H9 (cell line): Measurements from ENCODE around the gene SESN2. TPM values are rescaled to one million over a fixed set of nuclear protein-coding genes. Genes with fewer than 3 reads are reported as not detected.

Source experiments
- DNase-seq: peaks from one replicate; pipeline ENCODE4 v3.0.0-alpha.2; 2017
- H2AFZ ChIP-seq: one replicate; pipeline ENCODE4 v1.6.1; 2013; ENCODE audit warnings: mild to moderate bottlenecking, low read length, control low read depth, moderate library complexity
- H2AK5ac ChIP-seq: 2 replicates; pipeline ENCODE4 v1.6.1; 2013; ENCODE audit warnings: low read length, control low read depth, mixed read lengths; ENCODE audit not compliant: insufficient read length
- H2BK120ac ChIP-seq: one replicate; pipeline ENCODE4 v1.6.1; 2013; ENCODE audit warnings: low read depth, mild to moderate bottlenecking, low read length, control low read depth, inconsistent platforms; ENCODE audit not compliant: poor library complexity, severe bottlenecking
- H2BK12ac ChIP-seq: 2 replicates; pipeline ENCODE4 v1.6.1; 2013; ENCODE audit warnings: low read length, control low read depth, mixed read lengths, low read depth; ENCODE audit not compliant: insufficient read length
- H2BK15ac ChIP-seq: 2 replicates; pipeline ENCODE4 v1.6.1; 2013; ENCODE audit warnings: low read depth, low read length, control low read depth
- H2BK20ac ChIP-seq: one replicate; pipeline ENCODE4 v1.6.1; 2013; ENCODE audit warnings: low read depth, mild to moderate bottlenecking, low read length, control low read depth, inconsistent platforms; ENCODE audit not compliant: poor library complexity, severe bottlenecking
- H2BK5ac ChIP-seq: 2 replicates; pipeline ENCODE4 v1.6.1; 2013; ENCODE audit warnings: low read length, control low read depth, mixed read lengths; ENCODE audit not compliant: insufficient read length
- H3K14ac ChIP-seq: 2 replicates; pipeline ENCODE4 v1.6.1; 2013; ENCODE audit warnings: low read length, control low read depth; ENCODE audit not compliant: insufficient read depth
- H3K18ac ChIP-seq: 2 replicates; pipeline ENCODE4 v1.6.1; 2013; ENCODE audit warnings: low read depth, mild to moderate bottlenecking, mixed read lengths, low read length, control low read depth; ENCODE audit not compliant: insufficient read length
- H3K23ac ChIP-seq: 2 replicates; pipeline ENCODE4 v1.6.1; 2013; ENCODE audit warnings: low read length, control low read depth, mixed read lengths, low read depth; ENCODE audit not compliant: insufficient read length
- H3K23me2 ChIP-seq: 2 replicates; pipeline ENCODE4 v1.6.1; 2013; ENCODE audit warnings: low read depth, mild to moderate bottlenecking, mixed read lengths, low read length, control low read depth; ENCODE audit not compliant: insufficient read length, poor library complexity, severe bottlenecking
- H3K27ac ChIP-seq: 2 replicates; pipeline ENCODE4 v1.5.1; 2013; ENCODE audit warnings: low read length, control low read depth, mixed read lengths, low read depth; ENCODE audit not compliant: insufficient read length
- H3K27me3 ChIP-seq: 2 replicates; pipeline ENCODE4 v1.6.1; 2013; ENCODE audit warnings: low read length, control low read depth, inconsistent platforms; ENCODE audit not compliant: insufficient read depth
- H3K4ac ChIP-seq: 2 replicates; pipeline ENCODE4 v1.6.1; 2013; ENCODE audit warnings: low read depth, mild to moderate bottlenecking, control low read depth, inconsistent platforms, low read length, moderate library complexity
- H3K4me1 ChIP-seq: 2 replicates; pipeline ENCODE4 v1.6.1; 2013; ENCODE audit warnings: low read length, control low read depth, inconsistent platforms; ENCODE audit not compliant: insufficient read depth
- H3K4me2 ChIP-seq: 2 replicates; pipeline ENCODE4 v1.6.1; 2013; ENCODE audit warnings: low read length, control low read depth, mixed read lengths; ENCODE audit not compliant: insufficient read length, insufficient read depth
- H3K56ac ChIP-seq: 2 replicates; pipeline ENCODE4 v1.6.1; 2013; ENCODE audit warnings: low read depth, mild to moderate bottlenecking, mixed read lengths, low read length, control low read depth; ENCODE audit not compliant: insufficient read length
- H3K79me1 ChIP-seq: 2 replicates; pipeline ENCODE4 v1.6.1; 2013; ENCODE audit warnings: low read depth, mild to moderate bottlenecking, moderate library complexity, low read length, control low read depth, inconsistent platforms; ENCODE audit not compliant: insufficient read depth, poor library complexity, severe bottlenecking
- H3K79me2 ChIP-seq: 2 replicates; pipeline ENCODE4 v1.6.1; 2013; ENCODE audit warnings: low read length, control low read depth, inconsistent platforms; ENCODE audit not compliant: insufficient read depth
- H3K9ac ChIP-seq: 2 replicates; pipeline ENCODE4 v1.6.1; 2013; ENCODE audit warnings: low read length, control low read depth, mixed read lengths; ENCODE audit not compliant: insufficient read length; ENCODE audit errors: extremely low read depth
- H3K9me3 ChIP-seq: one replicate; pipeline ENCODE4 v1.6.1; 2013; ENCODE audit warnings: low read depth, low read length, inconsistent platforms; ENCODE audit not compliant: control insufficient read depth
- H3T11ph ChIP-seq: one replicate; pipeline ENCODE4 v1.6.1; 2013; ENCODE audit warnings: mild to moderate bottlenecking, low read length, control low read depth, inconsistent platforms
- H4K20me1 ChIP-seq: one replicate; pipeline ENCODE4 v1.6.1; 2013; ENCODE audit not compliant: control insufficient read depth, insufficient read length, insufficient read depth
- H4K5ac ChIP-seq: 2 replicates; pipeline ENCODE4 v1.6.1; 2013; ENCODE audit warnings: low read depth, mild to moderate bottlenecking, mixed read lengths, low read length, control low read depth; ENCODE audit not compliant: insufficient read length
- H4K8ac ChIP-seq: replicated peaks from 2 replicates; pipeline ENCODE4 v1.6.1; 2013; ENCODE audit warnings: low read length, control low read depth, mixed read lengths, low read depth; ENCODE audit not compliant: insufficient read length
- H4K91ac ChIP-seq: 2 replicates; pipeline ENCODE4 v1.6.1; 2013; ENCODE audit warnings: low read depth, mild to moderate bottlenecking, moderate library complexity, mixed read lengths, low read length, control low read depth; ENCODE audit not compliant: insufficient read length
- H3K27ac Mint-ChIP-seq, 3 experiments: 2 replicates in 2 of 3; 3 replicates in 1 of 3; pipeline ENCODE4 v1.8.0; 2020 to 2021; ENCODE audit warnings: mixed read lengths in 3 of 3, mild to moderate bottlenecking in 1 of 3, moderate library complexity in 1 of 3
- H3K27me3 Mint-ChIP-seq: 2 replicates; pipeline ENCODE4 v1.8.0; 2021; ENCODE audit warnings: low read depth, mild to moderate bottlenecking, moderate library complexity, mixed read lengths
- H3K36me3 Mint-ChIP-seq, 3 experiments: 2 replicates in 2 of 3; 3 replicates in 1 of 3; pipeline ENCODE4 v1.8.0; 2020 to 2021; ENCODE audit warnings: low read depth in 3 of 3, mixed read lengths in 3 of 3; ENCODE audit not compliant: insufficient read depth in 1 of 3
- H3K4me1 Mint-ChIP-seq, 2 experiments: 2 replicates each; pipeline ENCODE4 v1.8.0; 2020; ENCODE audit warnings: mixed read lengths in 2 of 2
- H3K4me3 Mint-ChIP-seq, 2 experiments: 2 replicates in 1 of 2; 3 replicates in 1 of 2; pipeline ENCODE4 v1.8.0; 2020 to 2021; ENCODE audit warnings: mild to moderate bottlenecking in 2 of 2, mixed read lengths in 2 of 2, moderate library complexity in 1 of 2
- H3K9me3 Mint-ChIP-seq, 2 experiments: 2 replicates in 1 of 2; 3 replicates in 1 of 2; pipeline ENCODE4 v1.8.0; 2020; ENCODE audit warnings: mild to moderate bottlenecking in 2 of 2, mixed read lengths in 2 of 2, moderate library complexity in 1 of 2
- CTCF ChIP-seq: fragments of 200-600 bp; sonication (generic); conservative IDR thresholded peaks from 3 replicates; pipeline ENCODE4 v1.8.0; 2021; ENCODE audit warnings: antibody characterized with exemption, mild to moderate bottlenecking
- WGBS: extraction: QIAGEN DNeasy Blood & Tissue Kit; methylation state at CpG from one replicate; pipeline ENCODE4 v1.1.7; 2013; ENCODE audit warnings: missing lambda C conversion rate, low lambda C conversion rate, mixed read lengths; ENCODE audit not compliant: insufficient read length; ENCODE audit errors: extremely low coverage; 5-methylcytosine and 5-hydroxymethylcytosine counted together
- total RNA-seq: library from RNA; stranded (reverse); gene quantifications from 2 replicates; pipeline ENCODE4 v1.2.1, GENCODE V29; 2021

SESN2 gene
- total RNA-seq, 1 experiment from 2014 or later: 24.6 TPM

- Histone ChIP-seq H2BK120ac (no peak overlapping the region), H4K91ac (no peak overlapping the region), H4K5ac (no peak overlapping the region), H2AK5ac (no peak overlapping the region), H3K18ac (no peak overlapping the region), H3K4me2 (no peak overlapping the region), H3K79me1 (no peaks in the 10 kb centered on the region), H3K79me2 (no peaks in the 10 kb centered on the region), H3K56ac (no peak overlapping the region), H3K4ac (no peak overlapping the region), H3K27me3 (no peaks in the 10 kb centered on the region), H4K8ac (no peak overlapping the region), H3T11ph (no peak overlapping the region), H3K4me1 (no peaks in the 10 kb centered on the region), H3K14ac (no peak overlapping the region), H4K20me1 (no peaks in the 10 kb centered on the region), H3K27ac (no peak overlapping the region), H2BK5ac (no peak overlapping the region), H2BK15ac (no peak overlapping the region), H2AFZ (no peak overlapping the region), H2BK12ac (no peak overlapping the region), H3K9me3 (no peaks in the 10 kb centered on the region), H3K9ac (no peak overlapping the region), H3K23me2 (no peaks in the 10 kb centered on the region), H3K23ac (no peak overlapping the region), H2BK20ac (no peak overlapping the region)
- Mint-ChIP-seq H3K4me3 (no peak overlapping the region), H3K36me3 (no peaks in the 10 kb centered on the region), H3K27ac (no peak overlapping the region), H3K27me3 (no peaks in the 10 kb centered on the region), H3K4me1 (no peaks in the 10 kb centered on the region), H3K9me3 (no peaks in the 10 kb centered on the region)
- no peak for DNase-seq
- WGBS: no CpG with 5 or more reads among the region's 7 CpGs
- TF ChIP-seq CTCF: no peak
These were observed 57.7 kb downstream of the SESN2 start for GRCh38 chr1:28317014-28317413.
